A673 (cell line): ENCODE data around the gene NEGR1. TPM values are rescaled to one million over a fixed set of nuclear protein-coding genes. Genes with fewer than 3 reads are reported as not detected.

ENCODE experiments used
- BruUV-seq: library from RNA; stranded (reverse); fragments of 400-500 nt; replicated peaks from 2 replicates; lab custom pipeline; 2021; lab: Mats Ljungman, UMichigan
- CTCF ChIA-PET: fragments of 300-600 bp; sonication (Branson Sonifier 250); formaldehyde crosslinking; loops from one replicate; lab custom pipeline; 2022; ENCODE audit warnings: antibody characterized with exemption; lab: Charles Lee
- POLR2A ChIA-PET: fragments of 300-600 bp; sonication (Branson Sonifier 250); formaldehyde crosslinking; loops from one replicate; lab custom pipeline; 2022; ENCODE audit warnings: antibody characterized with exemption; ENCODE audit not compliant: low non-redundant PET; lab: Charles Lee
- DNase-seq: peaks from one replicate; pipeline ENCODE4 v3.0.0-alpha.2; 2015; ENCODE audit warnings: low spot score
- H3K27ac ChIP-seq: fragments of 200-600 bp; sonication (generic); 2 replicates; pipeline ENCODE4 v1.5.1; 2016; ENCODE audit warnings: mixed run types, low read depth, mild to moderate bottlenecking, mixed read lengths, antibody characterized with exemption, low read length; ENCODE audit not compliant: poor library complexity, severe bottlenecking
- H3K27me3 ChIP-seq: fragments of 200-600 bp; sonication (generic); replicated peaks from 2 replicates; pipeline ENCODE4 v1.6.1; 2017; ENCODE audit warnings: mixed run types, low read depth, mild to moderate bottlenecking, mixed read lengths, antibody characterized with exemption, low read length; ENCODE audit not compliant: insufficient read depth, poor library complexity
- H3K36me3 ChIP-seq: fragments of 200-600 bp; sonication (generic); 2 replicates; pipeline ENCODE4 v1.6.1; 2016; ENCODE audit warnings: mixed run types, mild to moderate bottlenecking, mixed read lengths, antibody characterized with exemption, low read length; ENCODE audit not compliant: insufficient read depth, poor library complexity, severe bottlenecking
- H3K4me1 ChIP-seq: fragments of 200-600 bp; sonication (generic); 2 replicates; pipeline ENCODE4 v1.6.1; 2017; ENCODE audit warnings: mixed run types, mild to moderate bottlenecking, mixed read lengths, antibody characterized with exemption, low read length; ENCODE audit not compliant: insufficient read depth, poor library complexity, severe bottlenecking
- H3K4me3 ChIP-seq: fragments of 200-600 bp; sonication (generic); 2 replicates; pipeline ENCODE4 v1.5.1; 2016; ENCODE audit warnings: low read depth, mixed run types, mild to moderate bottlenecking, mixed read lengths, low read length; ENCODE audit not compliant: poor library complexity, severe bottlenecking
- H3K9me3 ChIP-seq: fragments of 200-600 bp; sonication (generic); 2 replicates; pipeline ENCODE4 v1.6.1; 2016; ENCODE audit warnings: mixed run types, low read depth, mild to moderate bottlenecking, mixed read lengths, antibody characterized with exemption, low read length; ENCODE audit not compliant: poor library complexity, severe bottlenecking
- EZH2 ChIP-seq: fragments of 200-600 bp; sonication (generic); IDR thresholded peaks from 2 replicates; pipeline ENCODE4 v1.6.1; 2017; ENCODE audit warnings: borderline replicate concordance, low read depth, mild to moderate bottlenecking, mixed read lengths, antibody characterized with exemption, low read length; ENCODE audit not compliant: poor library complexity, severe bottlenecking
- intact Hi-C: fragments of 100-400 bp; cut with micrococcal nuclease; formaldehyde crosslinking; loops from one replicate; pipeline ENCODE4 v1.10.0; 2022; ENCODE audit not compliant: unreplicated experiment
- total RNA-seq: library from RNA; stranded (reverse); gene quantifications from 2 replicates; pipeline ENCODE4 v1.2.3, GENCODE V29; 2021
- TF ChIP-seq, protein P1 (sequence below): fragments of 300-800, 200-600 bp; sonication (generic); conservative IDR thresholded peaks from 2 replicates; pipeline ENCODE4 v1.5.1; 2017; ENCODE audit warnings: low read depth, mild to moderate bottlenecking, antibody characterized with exemption, low read length, moderate library complexity, mixed read lengths

The NEGR1 gene
- total RNA-seq, 1 experiment from 2014 or later, result 7.6 TPM

- intact Hi-C loops, result no loop called here
- H3K36me3 ChIP-seq, result no peaks in the 10 kb centered on the region
- ChIA-PET CTCF (no interaction called here), POLR2A (no interaction called here)
- no peaks in the 10 kb centered on the region for H3K27me3 ChIP-seq
- no TSS peak for BruUV-seq
- DNase-seq, result no peak
- no peak overlapping the region for H3K27ac ChIP-seq
- TF ChIP-seq EZH2, result no peak
- TF ChIP-seq, protein P1, sequence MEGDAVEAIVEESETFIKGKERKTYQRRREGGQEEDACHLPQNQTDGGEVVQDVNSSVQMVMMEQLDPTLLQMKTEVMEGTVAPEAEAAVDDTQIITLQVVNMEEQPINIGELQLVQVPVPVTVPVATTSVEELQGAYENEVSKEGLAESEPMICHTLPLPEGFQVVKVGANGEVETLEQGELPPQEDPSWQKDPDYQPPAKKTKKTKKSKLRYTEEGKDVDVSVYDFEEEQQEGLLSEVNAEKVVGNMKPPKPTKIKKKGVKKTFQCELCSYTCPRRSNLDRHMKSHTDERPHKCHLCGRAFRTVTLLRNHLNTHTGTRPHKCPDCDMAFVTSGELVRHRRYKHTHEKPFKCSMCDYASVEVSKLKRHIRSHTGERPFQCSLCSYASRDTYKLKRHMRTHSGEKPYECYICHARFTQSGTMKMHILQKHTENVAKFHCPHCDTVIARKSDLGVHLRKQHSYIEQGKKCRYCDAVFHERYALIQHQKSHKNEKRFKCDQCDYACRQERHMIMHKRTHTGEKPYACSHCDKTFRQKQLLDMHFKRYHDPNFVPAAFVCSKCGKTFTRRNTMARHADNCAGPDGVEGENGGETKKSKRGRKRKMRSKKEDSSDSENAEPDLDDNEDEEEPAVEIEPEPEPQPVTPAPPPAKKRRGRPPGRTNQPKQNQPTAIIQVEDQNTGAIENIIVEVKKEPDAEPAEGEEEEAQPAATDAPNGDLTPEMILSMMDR, result no peak
- no peak overlapping the region for H3K4me3 ChIP-seq
- H3K4me1 ChIP-seq, result no peaks in the 10 kb centered on the region
- H3K9me3 ChIP-seq, result no peaks in the 10 kb centered on the region
These were observed 494.6 kb downstream of the NEGR1 start for GRCh38 chr1:71787699-71788098.

DNA sequence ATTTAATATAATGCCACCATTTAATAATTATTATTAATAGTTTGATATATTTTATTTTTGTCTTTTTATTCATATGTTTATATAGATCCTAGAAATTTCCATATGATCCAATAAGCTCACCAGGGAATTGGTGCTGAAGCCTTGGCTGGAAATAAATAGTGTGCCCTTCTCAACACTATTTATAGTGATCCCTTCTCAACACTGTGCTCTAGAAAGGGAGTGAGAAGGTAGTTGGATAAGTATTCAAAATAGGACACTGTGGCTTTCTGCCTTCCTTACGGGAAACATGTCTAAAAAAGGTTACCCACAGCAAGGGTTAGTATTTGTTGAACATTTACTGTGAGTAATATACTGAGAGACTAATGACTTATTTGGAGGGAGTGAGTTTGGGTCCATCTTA, 496.1 kb downstream of the NEGR1 start:
- CTCF ChIA-PET, result no interaction called here
- no peak overlapping the region for H3K27ac ChIP-seq
- no peak overlapping the region for H3K4me3 ChIP-seq
- H3K4me1 ChIP-seq, result no peaks in the 10 kb centered on the region
- BruUV-seq, result no TSS peak
- H3K36me3 ChIP-seq, result no peaks in the 10 kb centered on the region
- no peaks in the 10 kb centered on the region for H3K27me3 ChIP-seq
- intact Hi-C loops, result no loop called here
- DNase-seq, result no peak
- POLR2A ChIA-PET, result no interaction called here
- H3K9me3 ChIP-seq, result no peaks in the 10 kb centered on the region
- TF ChIP-seq, protein P1, result no peak
- TF ChIP-seq EZH2, result no peak

GRCh38 chr1:71785450-71785849, 496.9 kb downstream of the NEGR1 start:
- Histone ChIP-seq H3K36me3 (no peaks in the 10 kb centered on the region), H3K9me3 (no peaks in the 10 kb centered on the region), H3K27ac (no peak overlapping the region), H3K27me3 (no peaks in the 10 kb centered on the region), H3K4me1 (no peaks in the 10 kb centered on the region), H3K4me3 (no peak overlapping the region)
- no TSS peak for BruUV-seq
- POLR2A ChIA-PET, result no interaction called here
- TF ChIP-seq, protein P1, result no peak
- TF ChIP-seq EZH2, result no peak
- no peak for DNase-seq
- CTCF ChIA-PET, result no interaction called here
- intact Hi-C loops, result no loop called here
